GM10248 (cell line): ENCODE data around the gene NDUFS7.

Experiments used
- CTCF ChIA-PET: fragments of 300-600 bp; sonication (Branson Sonifier 250); formaldehyde crosslinking; extraction: SDS; loops from one replicate; lab custom pipeline; 2021; ENCODE audit warnings: antibody characterized with exemption; lab: Yijun Ruan, JAX
- POLR2A ChIA-PET: fragments of 350-650 bp; sonication (Branson Sonifier 250); formaldehyde crosslinking; extraction: SDS; loops from one replicate; lab custom pipeline; 2020; ENCODE audit warnings: antibody characterized with exemption; lab: Yijun Ruan, JAX
- DNase-seq: peaks from one replicate; pipeline ENCODE4 v3.0.0; 2012; ENCODE audit errors: extremely low spot score
- CTCF ChIP-seq: IDR thresholded peaks from 2 replicates; pipeline ENCODE4 v1.5.1; 2012; ENCODE audit warnings: mild to moderate bottlenecking, low read depth; ENCODE audit errors: extremely low read depth, missing control alignments, control extremely low read depth

NDUFS7 gene

GRCh38 chr19:1364070-1364704, 19.5 kb upstream of the NDUFS7 start:
- DNase-seq: peak; percentile 68
- POLR2A ChIA-PET: no interaction called here
- CTCF ChIA-PET: interaction anchor here (1.1 to 2.4 kb wide), 5 partner anchors 9 to 97 kb away, joined by 3 to 6 read pairs (median 4); partner anchors contain the start of gene NDUFS7
- peak; percentile 10 for TF ChIP-seq CTCF

GRCh38 chr19:1365319-1366269, 18.1 kb upstream of the NDUFS7 start:
- ChIA-PET POLR2A (no interaction called here), CTCF (interaction anchor here (1.2 to 2.4 kb wide), 2 partner anchors 7 to 11 kb away, joined by 3 to 6 read pairs; a partner anchor contains a TSS)
- no peak for TF ChIP-seq CTCF
- DNase-seq: no peak

GRCh38 chr19:1366296-1366695, 17.4 kb upstream of the NDUFS7 start:
- TF ChIP-seq CTCF: no peak
- CTCF ChIA-PET: interaction anchor here (1.5 to 1.6 kb wide), 2 partner anchors 87 to 122 kb away, joined by 6 to 8 read pairs; no protein-coding TSS in a partner anchor
- DNase-seq: no peak
- POLR2A ChIA-PET: no interaction called here

- CTCF ChIA-PET: interaction anchor here (1.5 to 1.6 kb wide), 2 partner anchors 88 to 123 kb away, joined by 6 to 8 read pairs; no protein-coding TSS in a partner anchor
- no peak for TF ChIP-seq CTCF
- DNase-seq: no peak
- POLR2A ChIA-PET: no interaction called here
Measured at GRCh38 chr19:1366899-1367870, 16.5 kb upstream of the NDUFS7 start.

GRCh38 chr19:1369214-1369805, 14.4 kb upstream of the NDUFS7 start:
- no peak for TF ChIP-seq CTCF
- CTCF ChIA-PET: interaction anchor here (5.1 to 7.6 kb wide), 2 partner anchors 54 to 90 kb away, joined by 47 to 87 read pairs; no protein-coding TSS in a partner anchor
- POLR2A ChIA-PET: no interaction called here
- DNase-seq: no peak
